Measurements from ENCODE around the gene NTN1. TPM values are rescaled to one million over a fixed set of nuclear protein-coding genes. Genes with fewer than 3 reads are reported as not detected.
"Not testable (repeated sequence)": the region's sequence is repeated elsewhere in the genome, so short reads cannot be mapped to it uniquely, and the experiment has no call there.

Gene NTN1
- total and polyA plus RNA-seq, 2 donors = 9.7 to 23.9 TPM

DNA sequence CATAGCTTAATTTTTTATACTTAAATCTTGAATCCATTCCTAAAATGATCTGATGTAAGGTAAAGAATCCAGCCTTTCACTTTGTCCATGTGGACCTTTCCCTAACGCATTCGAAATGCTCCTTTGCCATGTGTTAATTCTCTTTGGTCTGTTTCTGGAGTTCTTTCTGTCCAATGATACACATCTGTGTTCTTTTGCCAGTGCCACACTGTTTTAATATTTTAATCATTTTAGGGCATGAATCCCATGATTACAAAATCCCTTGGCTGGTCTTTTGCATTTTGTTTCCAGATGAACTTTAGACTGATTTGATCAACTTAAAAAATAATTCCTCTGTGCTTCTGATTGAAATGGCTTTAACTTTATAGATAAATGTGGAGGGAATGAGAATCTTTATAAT, 74.1 kb downstream of the NTN1 start:
- Histone ChIP-seq H3K36me3 (ENCODE audit: insufficient read depth) (no peaks in the 10 kb centered on the region), H3K4me3 (ENCODE audit: low read depth, low read length) (no peak overlapping the region), H3K4me1 (ENCODE audit: insufficient read depth) (no peaks in the 10 kb centered on the region), H3K27ac (ENCODE audit: low read depth) (no peak overlapping the region)
- 47% methylated on average over 2 of the region's 2 CpGs for WGBS
- no peak for DNase-seq (ENCODE audit: extremely low spot score)

DNA sequence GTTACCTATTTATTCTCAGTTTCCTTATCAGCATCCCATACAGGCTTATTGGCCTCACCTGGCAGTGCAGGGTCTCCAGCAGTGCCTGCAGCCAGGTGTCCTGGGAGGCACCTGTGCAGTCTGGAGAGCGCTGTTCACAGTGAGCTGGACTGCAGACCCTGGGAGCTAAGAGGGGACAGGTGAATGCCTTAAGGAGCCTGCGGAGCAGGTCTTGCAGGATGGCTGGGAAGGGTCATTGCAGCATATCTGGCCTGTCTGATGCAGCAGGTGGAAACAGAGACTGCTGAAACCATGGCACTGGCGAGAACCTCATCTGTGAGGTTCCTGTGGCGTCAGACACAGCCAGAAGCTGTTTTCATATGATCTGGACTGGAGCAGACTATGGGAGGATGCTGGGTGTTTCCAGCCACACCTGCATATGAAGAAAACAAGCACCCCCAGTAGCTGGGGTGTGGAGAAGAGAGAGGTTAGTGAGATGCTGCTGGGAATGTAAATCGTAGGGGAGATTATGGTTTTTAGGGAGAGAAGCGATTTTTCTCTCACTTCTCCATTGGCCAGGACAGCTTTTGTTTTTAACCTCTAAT, 77.0 kb downstream of the NTN1 start:
- Histone ChIP-seq H3K4me3 (ENCODE audit: low read depth, low read length) (no peak overlapping the region), H3K36me3 (ENCODE audit: insufficient read depth) (no peaks in the 10 kb centered on the region), H3K27ac (ENCODE audit: low read depth) (no peak overlapping the region), H3K4me1 (ENCODE audit: insufficient read depth) (no peaks in the 10 kb centered on the region)
- DNase-seq (ENCODE audit: extremely low spot score) = no peak
- 87% methylated on average over 6 of the region's 6 CpGs for WGBS

- no peak overlapping the region for H3K4me3 ChIP-seq (ENCODE audit: low read depth, low read length)
- no peak overlapping the region for H3K27ac ChIP-seq (ENCODE audit: low read depth)
- no peaks in the 10 kb centered on the region for H3K36me3 ChIP-seq (ENCODE audit: insufficient read depth)
- WGBS = 81% methylated on average over 1 of the region's 1 CpG
- no peak for DNase-seq (ENCODE audit: extremely low spot score)
- H3K4me1 ChIP-seq (ENCODE audit: insufficient read depth) = no peaks in the 10 kb centered on the region
Measured at GRCh38 chr17:9101356-9101755, 80.0 kb downstream of the NTN1 start.

- not testable (repeated sequence) for H3K27ac ChIP-seq (ENCODE audit: low read depth); H3K36me3 ChIP-seq (ENCODE audit: insufficient read depth); H3K4me1 ChIP-seq (ENCODE audit: insufficient read depth); DNase-seq (ENCODE audit: extremely low spot score); H3K4me3 ChIP-seq (ENCODE audit: low read depth, low read length)
- 93% methylated on average over 3 of the region's 3 CpGs for WGBS
Measured at GRCh38 chr17:9103193-9103592, 81.9 kb downstream of the NTN1 start.

- no peak for DNase-seq (ENCODE audit: extremely low spot score)
- H3K27ac ChIP-seq (ENCODE audit: low read depth) = no peak overlapping the region
- 65% methylated on average over 18 of the region's 18 CpGs for WGBS
Measured at GRCh38 chr17:9104370-9105041, 83.2 kb downstream of the NTN1 start.

DNA sequence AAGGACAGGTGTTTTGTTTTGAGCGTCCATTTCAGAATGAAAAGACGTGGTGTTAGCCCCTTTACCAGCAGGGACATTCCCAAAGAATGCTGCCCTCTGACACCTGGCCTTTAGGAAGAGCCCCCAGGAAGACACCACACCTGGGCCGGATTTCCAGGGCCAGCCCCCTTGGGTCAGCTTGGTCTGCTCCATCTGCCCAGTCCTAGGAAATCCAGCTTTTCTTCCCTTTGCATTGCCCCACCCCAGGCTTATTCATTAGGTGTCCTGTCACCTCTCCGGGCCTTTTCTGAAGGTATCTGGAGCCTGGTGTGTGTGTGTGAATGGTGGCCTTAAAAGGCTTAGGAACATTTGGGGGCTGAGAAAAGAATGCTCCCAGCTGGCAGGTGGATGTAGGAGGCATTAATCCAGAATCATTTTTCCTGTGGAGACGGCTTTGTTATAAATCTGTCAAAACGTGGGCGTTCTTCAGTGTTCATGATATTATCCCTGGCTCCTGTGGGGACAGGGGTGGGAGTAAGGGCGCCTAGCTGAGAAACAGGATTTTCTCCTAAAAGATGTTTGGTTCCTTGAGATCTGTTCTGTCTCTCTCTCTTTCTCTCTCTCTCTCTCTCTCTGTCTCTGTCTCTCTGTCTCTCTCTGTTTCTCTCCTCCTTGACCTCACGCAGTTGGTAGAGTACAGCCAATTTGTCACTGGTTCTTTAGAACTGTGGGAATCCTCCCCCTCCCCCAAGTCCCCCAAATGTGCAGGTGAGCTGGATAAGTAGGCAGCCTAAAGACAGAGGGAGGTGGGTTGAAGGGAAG, 84.0 kb downstream of the NTN1 start:
- no peak overlapping the region for H3K27ac ChIP-seq (ENCODE audit: low read depth)
- H3K4me1 ChIP-seq (ENCODE audit: insufficient read depth) = no peaks in the 10 kb centered on the region
- no peak for DNase-seq (ENCODE audit: extremely low spot score)
- H3K36me3 ChIP-seq (ENCODE audit: insufficient read depth) = no peaks in the 10 kb centered on the region
- 64% methylated on average over 9 of the region's 9 CpGs for WGBS
- H3K4me3 ChIP-seq (ENCODE audit: low read depth, low read length) = no peak overlapping the region

More at GRCh38 chr17:9104370-9105041, 83.2 kb downstream of the NTN1 start:
- Histone ChIP-seq H3K4me3 (ENCODE audit: low read depth, low read length) (no peak overlapping the region), H3K4me1 (ENCODE audit: insufficient read depth) (no peaks in the 10 kb centered on the region), H3K36me3 (ENCODE audit: insufficient read depth) (no peaks in the 10 kb centered on the region)

DNA sequence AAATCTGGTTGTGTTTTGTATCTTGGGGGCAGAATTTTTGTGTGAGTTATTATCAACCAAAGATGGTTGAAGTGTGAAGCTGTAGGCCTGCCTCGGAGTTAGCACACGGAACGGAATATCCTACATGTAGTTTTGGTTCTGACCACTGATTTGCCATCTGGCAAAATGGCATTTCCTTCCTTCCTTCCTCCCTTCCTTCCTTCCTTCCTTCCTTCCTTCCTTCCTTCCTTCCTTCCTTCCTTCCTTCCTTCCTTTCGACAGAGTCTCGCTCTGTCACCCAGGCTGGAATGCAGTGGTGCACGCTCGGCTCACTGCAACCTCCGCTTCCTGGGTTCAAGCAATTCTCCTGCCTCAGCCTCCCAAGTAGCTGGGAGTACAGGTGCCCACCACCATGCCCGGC, 85.0 kb downstream of the NTN1 start:
- WGBS = 91% methylated on average over 9 of the region's 9 CpGs
- H3K27ac ChIP-seq (ENCODE audit: low read depth); H3K4me1 ChIP-seq (ENCODE audit: insufficient read depth); H3K4me3 ChIP-seq (ENCODE audit: low read depth, low read length); H3K36me3 ChIP-seq (ENCODE audit: insufficient read depth); DNase-seq (ENCODE audit: extremely low spot score): not testable (repeated sequence)

- Histone ChIP-seq H3K4me1 (ENCODE audit: insufficient read depth) (no peaks in the 10 kb centered on the region), H3K4me3 (ENCODE audit: low read depth, low read length) (no peak overlapping the region), H3K27ac (ENCODE audit: low read depth) (no peak overlapping the region), H3K36me3 (ENCODE audit: insufficient read depth) (no peaks in the 10 kb centered on the region)
- DNase-seq (ENCODE audit: extremely low spot score) = no peak
- WGBS = 58% methylated on average over 4 of the region's 4 CpGs
Measured at GRCh38 chr17:9107527-9107926, 86.2 kb downstream of the NTN1 start.

DNA sequence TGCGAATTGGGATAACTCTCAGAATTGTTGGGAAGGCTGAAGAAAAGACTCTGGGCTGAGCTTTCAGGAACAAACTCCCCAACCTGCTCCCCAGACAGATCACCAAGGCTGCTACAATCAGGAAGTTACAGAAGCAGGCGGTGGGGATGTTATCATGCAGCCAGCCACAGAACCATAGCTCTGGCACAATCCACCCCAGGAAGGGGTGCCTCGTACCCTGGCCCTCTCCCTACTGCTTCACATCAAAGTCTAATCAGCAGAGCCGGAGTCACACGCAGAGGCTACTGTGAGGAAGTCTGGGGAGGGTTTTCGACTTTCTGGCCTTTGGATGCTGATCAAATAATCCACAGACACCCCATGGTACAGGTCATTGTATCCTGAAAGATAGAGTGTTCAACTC, 86.8 kb downstream of the NTN1 start:
- Histone ChIP-seq H3K4me1 (ENCODE audit: insufficient read depth) (no peaks in the 10 kb centered on the region), H3K36me3 (ENCODE audit: insufficient read depth) (no peaks in the 10 kb centered on the region), H3K4me3 (ENCODE audit: low read depth, low read length) (no peak overlapping the region), H3K27ac (ENCODE audit: low read depth) (no peak overlapping the region)
- WGBS = 53% methylated on average over 6 of the region's 6 CpGs
- no peak for DNase-seq (ENCODE audit: extremely low spot score)

- no peak overlapping the region for H3K4me3 ChIP-seq (ENCODE audit: low read depth, low read length)
- H3K36me3 ChIP-seq (ENCODE audit: insufficient read depth) = no peaks in the 10 kb centered on the region
- no peak overlapping the region for H3K27ac ChIP-seq (ENCODE audit: low read depth)
- WGBS = 87% methylated on average over 4 of the region's 4 CpGs
- no peaks in the 10 kb centered on the region for H3K4me1 ChIP-seq (ENCODE audit: insufficient read depth)
- no peak for DNase-seq (ENCODE audit: extremely low spot score)
Measured at GRCh38 chr17:9109933-9110332, 88.6 kb downstream of the NTN1 start.

DNA sequence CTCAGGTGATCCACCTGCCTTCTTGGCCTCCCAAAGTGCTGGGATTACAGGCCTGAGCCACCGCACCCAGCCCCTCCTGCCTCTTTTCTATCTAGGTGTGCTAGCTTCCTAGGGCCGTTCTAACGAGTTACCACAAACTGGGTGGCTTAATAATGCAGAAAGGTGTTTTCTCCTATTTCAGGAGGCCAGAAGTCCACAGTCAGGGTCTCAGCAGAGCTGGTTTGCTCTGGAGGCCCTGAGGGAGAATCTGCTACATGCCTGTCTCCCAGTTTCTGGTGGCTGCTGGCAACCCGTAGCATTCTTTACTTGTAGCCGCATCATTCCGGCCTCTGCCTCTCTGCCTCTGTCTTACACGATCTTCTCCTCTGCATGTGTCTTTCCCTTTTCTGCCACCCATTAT, 89.2 kb downstream of the NTN1 start:
- no peaks in the 10 kb centered on the region for H3K4me1 ChIP-seq (ENCODE audit: insufficient read depth)
- no peak for DNase-seq (ENCODE audit: extremely low spot score)
- H3K4me3 ChIP-seq (ENCODE audit: low read depth, low read length) = no peak overlapping the region
- no peak overlapping the region for H3K27ac ChIP-seq (ENCODE audit: low read depth)
- WGBS = 93% methylated on average over 7 of the region's 7 CpGs
- no peaks in the 10 kb centered on the region for H3K36me3 ChIP-seq (ENCODE audit: insufficient read depth)

GRCh38 chr17:9115214-9116191, 94.2 kb downstream of the NTN1 start:
- 15% methylated on average over 41 of the region's 41 CpGs for WGBS
- Histone ChIP-seq H3K27ac (ENCODE audit: low read depth) (peak overlapping the region; percentile 77), H3K36me3 (ENCODE audit: insufficient read depth) (no peaks in the 10 kb centered on the region), H3K4me1 (ENCODE audit: insufficient read depth) (no peaks in the 10 kb centered on the region), H3K4me3 (ENCODE audit: low read depth, low read length) (no peak overlapping the region)
- DNase-seq (ENCODE audit: extremely low spot score) = no peak

DNA sequence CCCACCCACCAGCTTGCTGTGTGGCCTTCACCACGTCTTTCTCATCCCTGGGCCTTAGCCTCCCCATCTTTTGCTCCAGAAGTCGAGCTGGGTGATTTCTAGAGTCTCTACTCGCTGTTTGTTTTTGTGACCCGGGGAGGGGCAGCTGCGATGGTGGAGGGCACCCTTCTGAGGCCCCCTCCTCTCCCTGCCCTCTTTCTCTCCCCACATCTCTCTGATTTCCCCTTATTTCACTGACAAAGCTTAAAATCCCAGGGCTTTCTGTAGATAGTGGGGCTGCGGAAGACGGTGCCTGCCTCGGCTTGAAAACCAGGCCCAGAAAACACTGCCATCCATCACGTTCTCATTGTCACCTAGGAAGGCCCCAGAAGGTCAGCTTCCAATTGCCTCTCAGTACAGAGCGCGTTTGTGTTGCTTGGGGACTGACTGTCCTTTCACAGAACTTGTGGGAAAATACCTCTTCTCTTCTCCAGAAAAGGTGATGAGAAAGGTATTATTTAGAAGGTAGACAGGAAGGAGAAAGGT, 95.1 kb downstream of the NTN1 start:
- 73% methylated on average over 11 of the region's 11 CpGs for WGBS
- H3K27ac ChIP-seq (ENCODE audit: low read depth) = peak overlapping the region; percentile 58
- H3K36me3 ChIP-seq (ENCODE audit: insufficient read depth) = no peaks in the 10 kb centered on the region
- H3K4me3 ChIP-seq (ENCODE audit: low read depth, low read length) = no peak overlapping the region
- no peaks in the 10 kb centered on the region for H3K4me1 ChIP-seq (ENCODE audit: insufficient read depth)
- no peak for DNase-seq (ENCODE audit: extremely low spot score)
